ENCODE results near the gene TBC1D5.
"Not testable (repeated sequence)": the region's sequence is repeated elsewhere in the genome, so short reads cannot be mapped to it uniquely, and the experiment has no call there.

GRCh38 chr3:17491190-17491589 lies 251.2 kb downstream of the TBC1D5 start:
- TF ChIP-seq POLR2A, CTCF (IDR thresholded peaks at IDR 0.05): not testable (repeated sequence)
